Left forelimb (tissue), 1 donor: Measurements from ENCODE around the gene PIAS1.
A peak's percentile ranks its signal among the peaks of the same experiment; 100 is the strongest.
"Not testable (repeated sequence)": the region's sequence is repeated elsewhere in the genome, so short reads cannot be mapped to it uniquely, and the experiment has no call there.

Experiments
- DNase-seq: peaks from one replicate; pipeline ENCODE4 v3.0.0-alpha.2; 2018; ENCODE audit warnings: low spot score

Gene PIAS1

DNA sequence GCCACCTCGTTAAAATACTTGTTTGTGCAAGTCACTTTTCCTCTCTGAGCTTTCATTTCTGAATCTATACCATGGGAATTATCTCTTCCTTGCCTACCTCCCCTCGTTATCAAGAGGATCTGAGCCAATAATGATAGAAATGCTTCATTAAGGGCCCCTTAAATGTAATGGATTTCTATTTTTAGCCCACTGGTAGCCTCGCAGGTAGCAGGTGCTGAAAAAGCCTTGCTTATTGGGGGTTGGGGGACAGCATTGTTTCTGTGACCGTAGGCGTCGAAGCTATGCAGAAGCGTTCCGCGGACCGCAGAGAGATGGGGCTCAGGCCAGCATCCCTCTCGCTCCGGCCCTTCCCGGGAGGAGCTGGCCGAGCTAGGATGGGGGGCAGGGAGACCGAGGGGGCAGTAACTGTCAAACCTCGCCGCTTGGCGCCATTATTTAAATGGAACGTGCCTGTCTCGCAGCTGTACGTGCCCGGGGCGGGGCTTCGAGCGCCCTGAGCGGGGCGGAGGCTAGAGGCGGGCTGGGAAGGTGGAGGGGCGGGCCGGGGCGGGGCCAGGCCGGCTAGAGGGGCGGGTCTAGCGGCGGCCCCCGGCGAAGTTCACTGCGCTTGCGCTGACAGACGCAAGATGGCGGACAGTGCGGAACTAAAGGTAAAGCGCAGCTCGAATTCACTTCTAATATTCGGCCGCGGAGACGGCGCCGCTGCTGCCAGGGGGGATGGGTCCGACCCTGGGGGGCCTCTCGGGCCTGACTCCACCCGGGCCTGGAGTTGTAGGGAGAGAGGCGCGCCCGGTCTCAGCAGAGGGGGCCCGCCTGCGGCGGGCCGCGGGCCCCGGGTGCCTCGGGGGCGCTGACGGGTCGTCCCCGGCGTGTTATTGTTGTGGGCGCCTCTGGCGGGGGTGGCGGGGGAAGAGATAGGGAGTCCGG, at the start of gene PIAS1:
Gene PIAS1 (plus strand): TSS at position 615 of the 927 bp plus-strand sequence. CDS start 12 bp downstream, at position 627.
- peak; percentile 98 for DNase-seq

DNA sequence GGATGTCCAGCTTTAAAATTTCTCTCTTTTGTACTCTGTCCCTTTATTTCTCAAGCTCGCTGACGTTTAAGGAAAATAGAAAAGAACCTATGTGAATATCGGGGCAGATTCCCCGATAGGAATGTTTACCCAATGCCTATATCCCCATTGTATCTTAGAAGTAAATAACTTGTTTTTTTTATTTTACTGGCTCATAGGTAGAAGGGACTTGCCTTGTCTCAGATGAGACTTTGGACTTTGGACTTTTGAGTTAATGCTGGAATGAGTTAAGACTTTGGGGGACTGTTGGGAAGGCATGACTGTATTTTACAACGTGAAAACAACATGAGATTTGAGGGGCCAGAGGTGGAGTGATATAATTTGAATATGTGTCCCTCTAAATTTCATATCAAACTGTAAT, 46.5 kb upstream of the PIAS1 start:
- DNase-seq = not testable (repeated sequence)

DNA sequence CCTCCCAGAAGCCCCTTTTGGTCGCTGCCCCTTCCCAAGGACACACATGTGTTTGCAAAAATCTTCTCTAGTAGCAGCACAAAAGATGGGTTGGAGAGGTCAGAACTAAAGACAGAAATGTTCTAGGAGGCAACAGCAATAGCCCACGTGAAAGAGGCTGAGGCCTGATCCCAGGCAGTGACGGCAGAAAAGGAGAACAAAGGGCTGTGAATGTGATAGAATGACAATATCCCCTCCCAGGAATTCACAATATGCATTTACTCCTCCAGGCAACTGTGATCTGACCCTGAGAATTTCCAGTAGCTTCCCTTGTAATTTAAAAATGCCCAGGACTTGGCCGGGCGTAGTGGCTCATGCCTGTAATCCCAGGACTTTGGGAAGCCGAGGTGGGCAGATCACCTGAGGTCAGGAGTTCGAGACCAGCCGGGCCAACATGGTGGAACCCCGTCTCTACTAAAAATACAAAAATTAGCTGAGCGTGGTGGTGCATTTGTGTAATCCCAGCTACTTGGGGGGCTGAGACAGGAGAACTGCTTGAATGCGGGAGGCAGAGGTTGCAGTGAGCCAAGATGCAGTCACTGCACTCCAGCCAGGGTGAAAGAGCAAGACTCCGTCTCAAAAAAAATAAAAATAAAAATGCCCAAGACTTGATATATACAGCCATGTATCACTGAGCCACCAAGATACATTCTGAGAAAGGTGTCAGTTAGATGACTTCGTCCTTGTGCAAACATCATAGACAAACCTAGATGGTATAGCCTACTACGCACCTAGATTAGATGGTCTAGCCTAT, 43.6 kb upstream of the PIAS1 start:
- DNase-seq = no peak

DNA sequence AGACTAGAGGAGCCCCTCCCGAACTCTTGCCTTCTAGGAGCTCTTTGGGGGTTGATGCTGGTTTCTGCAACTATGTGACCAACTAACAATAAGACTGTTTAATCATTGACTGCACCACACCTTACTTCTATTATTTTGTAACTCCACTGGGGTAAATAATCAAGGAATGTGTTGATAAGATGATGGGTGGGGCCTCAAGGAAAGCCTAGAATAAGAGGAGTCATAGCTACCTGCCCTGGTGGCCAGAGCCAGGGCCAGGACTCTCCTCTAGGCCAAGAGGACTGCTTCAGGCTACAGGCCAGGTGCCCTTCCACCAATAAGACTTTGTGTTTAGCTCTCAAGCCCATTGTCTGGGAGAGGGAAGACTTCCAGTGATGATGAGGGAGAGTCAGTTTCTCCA, 41.2 kb upstream of the PIAS1 start:
- DNase-seq = no peak

DNA sequence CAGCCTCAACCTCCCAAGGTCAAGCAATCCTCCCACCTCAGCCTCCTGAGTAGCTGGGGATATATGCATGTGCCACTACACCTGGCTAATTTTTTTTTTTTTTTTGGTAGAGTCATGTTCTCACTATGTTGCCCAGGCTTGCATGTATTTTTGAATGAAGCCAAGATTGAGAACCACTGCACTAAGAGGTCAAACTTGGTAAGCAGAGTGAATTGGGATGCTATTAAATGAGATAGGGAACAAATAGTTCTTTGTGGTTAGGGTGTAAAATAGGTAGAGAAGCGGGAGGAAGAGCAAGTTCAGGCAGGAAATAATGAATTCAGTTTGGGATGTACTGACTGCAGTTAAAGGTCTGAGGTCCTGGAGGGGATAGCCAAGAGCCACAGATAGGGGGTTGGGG, 39.9 kb upstream of the PIAS1 start:
- DNase-seq = no peak

DNA sequence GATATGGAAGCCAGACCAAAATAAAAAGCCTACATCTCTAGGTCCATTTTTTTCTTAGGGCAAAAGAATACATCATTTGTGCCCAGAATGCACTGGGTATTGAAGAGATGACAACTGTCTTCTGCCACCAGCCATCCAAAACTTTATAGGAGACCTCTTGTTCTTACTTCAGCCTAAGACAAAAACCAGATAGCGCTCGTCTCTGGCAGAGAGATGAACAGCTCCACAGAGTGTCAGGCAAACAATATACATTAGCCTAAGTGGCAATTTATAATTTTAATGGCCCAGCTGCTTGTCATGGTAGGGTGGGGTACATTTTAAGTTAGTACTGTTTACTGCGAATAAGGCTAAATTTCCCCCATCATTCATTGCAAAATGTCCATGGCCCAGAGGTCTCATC, 38.9 kb upstream of the PIAS1 start:
- DNase-seq = no peak

DNA sequence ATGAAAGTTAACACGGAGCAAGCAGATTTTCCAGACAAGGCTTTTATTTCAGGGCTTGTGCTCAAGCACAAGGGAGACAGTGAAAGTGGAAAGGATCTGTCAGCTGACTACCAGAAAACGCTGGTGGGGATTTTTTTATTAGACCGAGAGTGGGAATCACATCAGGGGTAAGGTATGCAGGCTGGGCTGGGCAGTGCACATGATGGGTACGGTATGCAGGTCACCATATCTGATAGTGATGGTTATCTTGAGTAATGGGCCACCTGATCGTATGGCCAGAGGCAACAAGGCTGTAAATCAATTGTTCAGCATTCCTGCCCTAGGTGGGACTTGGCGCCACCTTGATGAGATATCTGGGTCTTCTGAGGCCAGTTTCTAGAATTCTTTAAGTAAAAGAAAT, 36.9 kb upstream of the PIAS1 start:
- no peak for DNase-seq

DNA sequence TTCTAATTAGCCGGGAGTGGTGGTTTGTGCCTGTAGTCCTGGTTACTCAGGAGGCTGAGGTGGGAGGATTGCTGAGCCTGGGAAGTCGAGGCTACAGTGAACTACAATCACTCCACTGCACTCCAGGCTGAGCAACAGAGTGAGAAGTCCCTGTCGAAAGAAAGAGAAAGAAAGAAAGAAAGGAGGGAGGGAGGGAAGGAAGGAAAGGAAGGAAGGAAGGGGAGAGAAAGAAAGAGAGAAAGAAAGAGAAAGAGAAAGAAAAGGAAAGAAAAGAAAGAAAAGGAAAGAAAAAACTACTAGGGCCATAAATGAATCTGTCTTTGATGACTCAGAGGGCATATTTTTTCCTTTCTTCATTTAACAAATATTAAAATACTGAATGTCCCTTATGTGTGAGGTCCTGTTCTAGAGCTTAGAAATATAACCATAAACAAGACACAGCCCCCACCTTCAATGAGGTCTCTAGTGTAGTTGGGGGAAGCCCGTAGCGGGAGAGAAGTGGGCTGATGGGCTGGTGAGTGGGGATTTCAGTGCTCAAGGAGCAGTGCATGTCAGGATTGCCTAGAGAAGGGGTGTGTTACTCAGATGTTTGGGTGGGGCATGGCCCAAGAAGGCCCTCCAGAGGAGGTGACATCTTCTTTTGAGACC, 35.2 kb upstream of the PIAS1 start:
- no peak for DNase-seq

DNA sequence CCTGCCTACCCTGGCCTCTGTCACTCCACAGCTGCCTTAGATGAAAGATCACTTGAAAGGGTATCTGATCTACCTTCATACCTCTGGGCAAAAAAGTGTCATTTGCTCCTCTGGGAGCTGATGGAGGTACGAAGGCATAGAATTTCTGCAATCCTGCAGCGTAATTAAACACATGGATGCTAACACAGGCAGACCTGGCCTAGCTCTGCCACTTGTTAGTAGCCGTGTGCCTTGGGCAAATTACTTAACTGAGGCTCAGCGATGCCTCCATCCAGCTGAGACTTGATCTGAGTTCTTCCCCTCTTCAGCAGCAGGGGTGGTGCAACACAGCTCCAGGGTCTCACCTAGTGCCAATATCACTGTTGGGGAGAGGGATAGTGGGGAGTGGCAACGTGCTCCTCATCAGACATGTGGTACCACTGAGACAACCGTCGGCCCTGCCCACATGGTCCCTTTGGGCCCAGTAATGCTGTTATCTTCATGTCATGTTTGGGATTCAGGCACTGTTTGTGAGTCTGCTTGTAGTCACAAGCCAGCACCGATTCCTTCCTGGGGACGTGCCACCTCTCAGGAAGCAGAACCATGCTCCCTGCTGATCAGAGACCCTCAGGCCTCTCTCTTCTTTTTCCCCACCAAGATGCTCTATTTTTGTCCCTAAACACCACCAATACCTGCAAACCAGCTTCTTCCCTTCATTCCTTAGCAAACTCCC, 34.1 kb upstream of the PIAS1 start:
- DNase-seq = no peak

DNA sequence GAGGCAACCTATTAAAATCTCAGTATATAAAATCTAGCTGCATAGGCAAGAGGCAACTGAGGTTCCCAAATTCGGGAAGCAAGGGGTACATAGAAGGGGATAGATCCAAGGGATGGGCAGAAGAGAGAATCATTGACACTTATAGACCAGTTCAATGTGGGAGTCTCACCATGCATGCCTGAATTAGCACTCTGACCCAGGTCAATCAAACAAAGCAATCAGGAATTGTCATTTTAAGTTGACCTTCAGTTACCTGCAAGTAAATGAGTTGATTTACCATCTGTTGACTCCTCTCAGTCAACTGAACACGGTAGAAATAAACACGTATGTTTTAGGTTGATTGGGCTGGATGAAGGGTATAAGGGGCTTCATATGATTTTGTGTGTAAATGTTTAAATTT, 33.4 kb upstream of the PIAS1 start:
- no peak for DNase-seq

DNA sequence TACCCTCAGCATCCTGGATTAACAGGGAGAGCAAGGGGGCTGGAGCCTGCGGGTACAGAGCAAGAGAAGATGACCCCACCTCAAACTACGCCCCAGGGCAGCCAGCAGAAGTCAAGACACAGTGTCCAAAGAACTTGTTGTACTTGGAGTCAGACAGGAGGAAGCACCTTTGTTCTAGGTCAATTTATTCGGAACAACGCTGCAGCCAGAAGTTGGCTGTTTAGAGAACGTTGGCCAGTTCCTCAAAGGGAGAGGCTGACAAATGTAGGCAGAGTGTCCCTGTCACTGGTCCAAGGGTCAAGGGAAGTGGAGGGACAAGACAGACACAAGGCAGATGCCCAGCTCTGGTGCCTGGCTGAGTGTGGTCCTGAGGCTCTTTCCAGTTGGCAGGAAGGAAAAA, 32.1 kb upstream of the PIAS1 start:
- DNase-seq = no peak

DNA sequence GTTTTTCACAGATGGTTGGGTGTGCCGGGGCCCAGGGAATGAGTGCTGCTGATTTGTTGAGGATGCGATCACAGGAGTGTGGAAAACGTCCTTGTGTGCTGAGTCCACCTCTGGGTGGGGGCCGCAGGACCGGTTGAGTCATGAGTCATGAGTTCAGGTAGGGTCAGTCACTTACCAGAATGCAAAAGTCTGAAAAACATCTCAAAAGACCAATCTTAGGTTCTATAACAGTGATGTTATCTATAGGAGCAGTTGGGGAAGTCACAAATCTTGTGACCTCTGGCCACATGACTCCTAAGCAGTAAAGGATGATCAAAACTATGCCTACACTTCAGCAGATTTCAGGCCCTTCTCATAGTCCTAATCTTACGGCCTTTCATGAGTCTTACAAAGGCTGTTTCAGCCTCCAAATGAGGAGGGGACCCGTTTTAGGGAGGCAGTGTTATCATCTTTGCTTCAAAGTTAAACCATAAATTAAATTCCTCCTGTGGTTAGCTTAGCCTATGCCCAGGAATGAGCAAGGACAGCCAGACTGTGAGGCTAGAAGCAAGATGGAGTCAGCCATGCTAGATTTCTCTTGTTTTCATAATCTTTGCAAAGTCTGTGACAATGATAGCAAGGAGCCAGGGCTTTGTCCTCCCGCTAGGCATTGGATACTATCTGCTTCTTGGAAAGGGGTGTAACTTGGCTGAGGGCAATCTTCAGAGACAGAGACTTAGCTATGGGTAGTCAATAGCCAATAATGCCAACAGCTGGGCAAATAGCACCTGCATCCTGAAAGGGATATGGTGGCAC, 30.6 kb upstream of the PIAS1 start:
- DNase-seq = no peak

DNA sequence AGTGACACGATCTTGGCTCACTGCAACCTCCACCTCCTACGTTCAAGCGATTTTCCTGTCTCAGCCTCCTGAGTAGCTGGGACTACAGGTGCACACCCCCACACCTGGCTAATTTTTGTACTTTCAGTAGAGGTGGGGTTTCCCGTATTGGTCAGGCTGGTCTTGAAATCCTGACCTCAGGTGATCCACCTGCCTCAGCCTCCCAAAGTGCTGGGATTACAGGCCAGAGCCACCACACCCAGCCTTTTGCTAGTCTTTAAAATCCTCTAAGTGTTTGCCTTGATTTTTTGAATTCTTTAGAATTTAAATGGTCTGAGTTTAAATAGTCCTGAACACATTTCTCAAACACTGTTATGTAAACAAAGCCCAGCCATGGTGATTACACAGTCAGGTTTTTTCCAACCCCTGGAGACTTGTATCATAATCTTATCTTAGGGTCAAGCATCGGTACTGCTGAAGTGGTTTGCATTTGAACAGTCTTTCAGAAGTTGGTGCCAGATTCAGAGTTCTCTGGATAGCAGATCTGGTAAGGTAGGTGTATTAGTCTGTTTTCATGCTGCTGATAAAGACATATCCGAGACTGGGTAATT, 28.2 kb upstream of the PIAS1 start:
- no peak for DNase-seq

DNA sequence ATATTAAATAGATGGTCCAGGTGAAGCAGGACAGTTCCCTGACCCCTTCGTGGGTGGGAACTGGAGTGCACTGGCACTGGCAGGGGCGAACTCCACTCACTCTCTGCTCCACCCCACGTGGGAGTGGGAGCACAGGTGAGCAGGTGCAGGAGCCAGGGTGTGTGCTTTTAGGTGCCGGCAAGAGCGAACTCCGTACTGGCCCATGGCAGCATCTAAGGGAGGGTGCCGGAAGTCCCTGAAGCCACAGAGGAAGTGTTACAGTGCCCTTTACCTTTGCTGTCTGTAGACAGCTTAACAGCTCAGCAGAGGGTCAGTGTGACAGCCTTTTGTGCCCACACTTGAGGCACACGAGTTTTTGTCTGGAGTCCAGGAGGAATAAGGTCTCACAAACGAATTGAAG, 26.7 kb upstream of the PIAS1 start:
- no peak for DNase-seq

DNA sequence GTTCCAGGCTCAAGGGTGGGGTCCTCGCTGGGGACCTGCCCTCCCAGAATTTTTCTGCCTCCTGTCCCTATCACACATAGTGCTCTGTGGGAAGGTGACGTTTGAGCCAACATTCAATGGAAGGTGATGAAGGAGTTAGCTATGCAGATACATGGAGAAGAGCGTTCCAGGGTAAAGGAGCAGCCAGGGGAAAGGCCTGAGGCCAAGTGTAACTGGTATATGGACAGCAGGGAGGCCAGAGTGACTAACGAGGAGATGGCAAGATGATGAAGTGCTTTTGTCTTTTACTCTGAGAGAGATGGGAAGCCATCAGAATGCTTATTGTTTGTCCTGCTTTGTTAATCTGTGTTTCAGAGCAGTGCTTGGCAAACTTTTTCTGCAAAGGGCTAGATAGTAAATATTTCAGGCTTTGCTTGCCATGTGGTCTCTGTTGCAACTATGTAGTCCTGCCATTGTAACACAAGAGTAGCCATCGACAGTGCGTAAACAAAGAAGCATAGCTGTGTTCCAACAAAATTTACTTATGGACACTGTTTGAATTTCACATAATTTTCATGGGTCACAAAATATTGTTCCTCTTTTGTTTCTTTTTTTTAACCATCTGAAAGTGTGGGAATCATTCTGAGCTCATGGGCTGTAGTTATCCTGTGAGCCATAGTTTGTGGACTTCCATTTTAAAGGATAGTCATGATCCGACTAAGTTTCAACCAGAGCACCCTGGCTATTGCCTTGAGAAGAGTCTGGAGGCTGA, 25.8 kb upstream of the PIAS1 start:
- no peak for DNase-seq

DNA sequence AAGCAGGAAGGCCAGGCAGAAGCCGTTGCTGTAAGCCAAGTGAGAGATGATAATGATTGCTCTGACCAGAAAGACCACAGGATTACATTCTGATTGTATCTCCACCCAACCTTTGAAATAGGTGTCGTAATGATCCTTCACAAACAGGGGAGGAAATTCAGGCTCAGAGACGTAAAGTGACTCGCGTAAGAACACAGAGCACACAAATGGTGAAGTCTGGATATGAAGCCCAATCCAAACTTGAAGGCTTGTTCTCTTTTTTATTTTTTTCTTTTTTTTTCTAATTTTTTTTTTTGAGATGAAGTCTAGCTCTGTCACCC, 25.3 kb upstream of the PIAS1 start:
- DNase-seq = no peak

DNA sequence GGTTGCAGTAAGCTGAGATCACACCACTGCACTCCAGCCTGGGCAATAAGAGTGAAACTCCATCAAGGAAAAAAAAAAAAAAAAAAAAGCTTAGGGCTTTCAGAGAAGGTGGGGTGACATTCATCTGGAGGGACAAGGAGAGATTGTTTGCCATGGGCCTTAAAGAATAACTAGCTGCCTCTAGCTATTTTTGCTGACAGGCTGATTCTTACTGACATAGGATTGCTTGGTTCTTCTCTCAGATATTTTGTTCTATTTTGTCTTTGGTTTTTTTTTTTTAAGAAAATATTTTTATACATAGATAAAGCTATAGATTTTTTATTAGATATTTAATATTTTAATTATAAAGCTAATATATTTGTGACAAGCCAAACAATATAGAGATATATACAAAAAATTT, 24.2 kb upstream of the PIAS1 start:
- DNase-seq = no peak

DNA sequence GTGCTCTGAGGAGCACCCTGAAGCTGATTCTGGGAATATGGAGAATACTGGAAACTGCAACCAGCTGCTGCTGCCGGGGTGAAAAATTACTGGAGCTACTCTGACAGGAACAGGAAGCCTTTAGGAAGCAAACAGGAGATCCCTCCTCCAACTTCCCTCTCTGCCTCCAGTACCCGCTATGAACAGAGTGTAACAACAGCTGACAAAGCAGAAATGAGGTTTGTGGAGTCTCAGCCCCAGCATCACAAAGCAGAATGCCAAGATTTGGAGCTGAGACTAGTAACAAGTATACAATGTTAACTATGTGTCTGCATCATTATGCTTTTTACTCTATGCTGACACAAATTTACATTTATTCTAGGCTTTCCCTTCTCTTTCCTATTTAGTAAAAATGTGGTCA, 22.7 kb upstream of the PIAS1 start:
- no peak for DNase-seq

DNA sequence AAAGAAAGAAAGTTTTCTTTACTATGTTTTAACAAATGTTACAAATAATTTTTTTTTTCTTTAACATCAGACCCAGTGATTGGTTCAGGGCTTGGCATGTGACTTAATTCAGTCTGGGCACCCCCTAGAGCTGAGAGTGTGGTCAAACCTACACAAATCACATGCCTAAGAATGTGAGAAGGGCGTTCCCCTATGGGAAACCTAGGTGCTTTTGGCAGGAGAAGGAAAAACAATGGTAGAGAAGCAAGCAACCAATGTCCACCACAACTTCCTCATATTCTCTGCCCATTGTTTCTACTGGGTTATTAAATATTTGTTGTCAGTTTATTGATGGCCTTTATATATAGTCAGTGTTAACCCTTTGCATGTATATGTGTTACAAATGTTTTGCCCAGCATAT, 21.4 kb upstream of the PIAS1 start:
- no peak for DNase-seq

DNA sequence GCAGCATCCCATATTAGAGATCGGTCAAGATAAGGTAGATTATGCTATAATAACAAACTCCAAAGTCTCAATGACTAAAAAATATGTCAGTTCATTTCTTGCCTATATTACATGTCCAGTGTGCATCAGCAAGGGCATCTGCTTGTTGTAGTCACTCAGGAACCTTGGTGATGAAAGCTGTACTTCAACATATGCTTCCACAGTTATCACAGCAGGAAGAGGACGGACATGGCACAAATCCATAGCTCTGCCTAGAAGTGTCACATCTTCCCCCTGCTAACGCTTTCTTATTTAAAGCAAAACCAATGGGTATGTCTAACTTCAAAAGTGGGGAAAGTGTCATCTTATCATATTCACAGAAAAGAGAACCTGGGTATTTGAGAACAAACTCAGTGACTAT, 20.0 kb upstream of the PIAS1 start:
- DNase-seq = no peak
